LNCaP clone FGC (cell line): ENCODE measurements around the gene NUP210.

Experiments
- DNase-seq: peaks from one replicate; pipeline ENCODE4 v3.0.0-alpha.2; 2011; ENCODE audit warnings: low read depth
- H3K4me3 ChIP-seq: 2 replicates; pipeline ENCODE4 v1.5.1; 2011; ENCODE audit warnings: mild to moderate bottlenecking, low read depth, low read length, control low read depth
- TF ChIP-seq, protein P1 (sequence below): IDR thresholded peaks from 2 replicates; pipeline ENCODE4 v1.5.1; 2012; ENCODE audit warnings: mild to moderate bottlenecking; ENCODE audit not compliant: control insufficient read depth, insufficient read depth; ENCODE audit errors: extremely low read depth

NUP210 gene

DNA sequence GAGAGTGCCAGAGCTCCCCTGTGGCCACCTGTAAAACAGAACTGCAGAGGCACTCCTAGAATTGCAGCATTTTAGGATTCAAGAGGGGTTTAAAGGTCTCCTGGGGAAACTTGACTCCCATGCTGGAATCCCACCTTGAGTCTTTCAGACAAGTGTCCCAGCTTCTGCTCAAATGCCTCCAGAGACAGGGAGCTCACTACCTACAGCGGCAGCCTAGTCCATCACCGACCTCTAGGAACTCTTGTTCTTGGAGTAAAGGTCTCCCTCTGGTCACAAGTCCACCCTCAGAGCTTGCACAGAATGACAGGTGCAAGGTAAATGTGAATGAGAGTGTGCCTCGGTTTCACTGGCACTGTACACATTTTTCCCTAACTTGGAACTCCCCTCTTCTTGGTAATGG is 72.0 kb downstream of the NUP210 start:
- no peak overlapping the region for H3K4me3 ChIP-seq
- TF ChIP-seq, protein P1, sequence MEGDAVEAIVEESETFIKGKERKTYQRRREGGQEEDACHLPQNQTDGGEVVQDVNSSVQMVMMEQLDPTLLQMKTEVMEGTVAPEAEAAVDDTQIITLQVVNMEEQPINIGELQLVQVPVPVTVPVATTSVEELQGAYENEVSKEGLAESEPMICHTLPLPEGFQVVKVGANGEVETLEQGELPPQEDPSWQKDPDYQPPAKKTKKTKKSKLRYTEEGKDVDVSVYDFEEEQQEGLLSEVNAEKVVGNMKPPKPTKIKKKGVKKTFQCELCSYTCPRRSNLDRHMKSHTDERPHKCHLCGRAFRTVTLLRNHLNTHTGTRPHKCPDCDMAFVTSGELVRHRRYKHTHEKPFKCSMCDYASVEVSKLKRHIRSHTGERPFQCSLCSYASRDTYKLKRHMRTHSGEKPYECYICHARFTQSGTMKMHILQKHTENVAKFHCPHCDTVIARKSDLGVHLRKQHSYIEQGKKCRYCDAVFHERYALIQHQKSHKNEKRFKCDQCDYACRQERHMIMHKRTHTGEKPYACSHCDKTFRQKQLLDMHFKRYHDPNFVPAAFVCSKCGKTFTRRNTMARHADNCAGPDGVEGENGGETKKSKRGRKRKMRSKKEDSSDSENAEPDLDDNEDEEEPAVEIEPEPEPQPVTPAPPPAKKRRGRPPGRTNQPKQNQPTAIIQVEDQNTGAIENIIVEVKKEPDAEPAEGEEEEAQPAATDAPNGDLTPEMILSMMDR = no peak
- DNase-seq = no peak

DNA sequence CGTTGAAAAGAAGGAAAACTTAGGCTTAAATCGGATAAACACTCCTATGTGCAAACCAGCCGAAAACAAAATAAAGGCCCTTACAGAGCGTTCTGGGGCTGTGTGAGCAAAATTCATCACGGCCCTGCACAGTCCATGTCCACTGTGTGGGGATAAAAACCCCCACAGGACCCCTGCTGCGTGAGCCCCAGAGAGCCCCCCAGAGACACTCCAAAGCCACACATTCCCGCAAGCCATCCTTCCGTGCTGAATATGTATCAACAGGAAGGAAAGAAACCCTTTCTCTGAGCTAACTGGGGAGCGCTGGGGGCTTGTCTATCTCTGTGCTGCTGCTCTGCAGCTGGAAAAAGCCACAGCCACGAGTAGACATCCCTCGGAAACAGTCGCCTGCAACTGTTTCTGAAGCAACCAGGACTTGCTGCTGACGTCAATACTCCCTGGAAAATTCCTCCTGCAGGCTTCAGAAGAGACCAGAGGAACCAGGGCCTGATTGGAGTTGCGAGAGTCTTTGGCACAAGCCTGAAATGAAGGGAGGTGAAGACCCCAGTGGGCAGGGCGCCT is 72.7 kb downstream of the NUP210 start:
- TF ChIP-seq, protein P1 = no peak
- H3K4me3 ChIP-seq = no peak overlapping the region
- DNase-seq = no peak

DNA sequence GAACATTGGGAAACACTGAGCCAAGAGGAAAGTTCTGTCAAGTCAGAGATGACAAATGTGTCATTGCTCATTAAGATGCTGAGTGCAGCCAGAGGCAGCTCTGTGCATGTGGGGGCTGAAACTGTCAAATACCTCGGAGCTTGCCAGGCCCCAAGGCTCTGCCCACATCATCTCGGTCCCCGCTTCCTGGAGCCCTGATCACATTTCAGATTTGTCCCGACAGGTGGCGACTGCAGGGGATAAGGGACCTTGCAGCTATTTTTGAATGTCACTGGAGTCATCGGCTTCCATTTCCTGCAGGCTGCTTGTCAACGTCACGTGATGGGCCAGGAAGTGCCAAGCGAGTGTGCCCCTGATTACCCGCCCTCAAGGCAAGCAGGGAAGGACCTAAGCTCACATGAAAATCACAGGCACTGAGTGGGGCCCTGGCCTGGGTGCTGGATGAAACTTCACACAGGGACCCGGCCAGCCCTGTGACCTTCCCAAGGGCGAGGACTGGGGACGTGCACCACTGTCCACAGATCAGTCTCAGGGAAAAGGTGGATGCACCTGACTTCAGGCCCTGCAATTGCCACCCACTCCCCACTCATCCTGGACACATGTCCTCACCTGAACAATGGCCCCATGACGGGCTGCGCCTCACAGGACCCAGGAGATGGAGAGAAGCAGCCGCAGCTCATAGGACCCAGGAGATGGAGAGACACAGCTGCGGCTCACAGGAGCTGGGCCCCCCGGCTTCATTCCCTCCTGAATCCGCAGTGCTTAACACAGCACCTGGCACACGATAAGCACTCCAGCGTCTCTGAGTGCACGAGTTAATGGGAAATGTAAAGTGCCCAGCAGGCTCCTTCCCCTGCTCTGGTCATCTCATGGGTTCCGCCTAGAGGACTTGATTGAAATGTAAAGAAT is 73.4 kb downstream of the NUP210 start:
- no peak for DNase-seq
- H3K4me3 ChIP-seq = no peak overlapping the region
- TF ChIP-seq, protein P1 = no peak

DNA sequence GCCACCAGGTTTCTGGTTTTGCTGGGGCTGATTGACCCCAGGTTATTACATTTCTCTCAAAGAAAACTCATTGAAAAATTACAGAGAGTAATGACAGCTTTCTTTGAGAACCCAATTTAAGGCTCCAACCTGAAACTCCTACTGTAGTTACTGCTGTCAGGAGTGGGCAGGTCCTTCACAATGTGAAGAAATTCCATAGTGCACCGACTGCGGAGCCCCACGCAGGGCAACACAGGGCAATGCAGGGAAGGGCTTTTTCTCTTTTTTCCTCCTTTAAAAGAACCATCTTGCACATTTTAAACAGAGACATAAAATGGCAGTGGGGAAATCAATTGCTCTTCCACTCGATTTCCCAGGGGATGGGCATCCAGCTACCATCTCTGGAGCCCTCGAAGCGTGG is 74.3 kb downstream of the NUP210 start:
- TF ChIP-seq, protein P1 = no peak
- DNase-seq = no peak

DNA sequence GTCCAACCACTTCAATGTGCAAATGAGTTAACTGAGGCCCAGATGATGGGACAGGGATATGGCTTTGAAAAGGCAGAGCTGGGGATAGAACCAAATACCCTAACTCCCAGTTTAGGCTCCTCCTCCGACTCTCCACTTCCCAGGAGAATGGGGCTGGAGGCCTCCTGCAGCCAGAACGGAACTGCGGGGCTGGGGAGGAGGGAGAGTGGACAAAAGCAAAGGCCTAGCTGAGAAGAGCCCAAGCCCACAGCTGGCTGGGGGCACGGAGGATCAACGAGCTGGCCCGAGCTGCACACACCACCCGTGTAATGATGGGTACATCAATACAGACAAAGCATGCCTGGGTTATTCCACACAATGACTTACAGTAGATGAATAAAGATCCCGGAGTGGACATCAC is 74.8 kb downstream of the NUP210 start:
- TF ChIP-seq, protein P1 = no peak
- H3K4me3 ChIP-seq = no peak overlapping the region
- DNase-seq = no peak

More for the DNA sequence above, 74.3 kb downstream of the NUP210 start:
- no peak overlapping the region for H3K4me3 ChIP-seq

DNA sequence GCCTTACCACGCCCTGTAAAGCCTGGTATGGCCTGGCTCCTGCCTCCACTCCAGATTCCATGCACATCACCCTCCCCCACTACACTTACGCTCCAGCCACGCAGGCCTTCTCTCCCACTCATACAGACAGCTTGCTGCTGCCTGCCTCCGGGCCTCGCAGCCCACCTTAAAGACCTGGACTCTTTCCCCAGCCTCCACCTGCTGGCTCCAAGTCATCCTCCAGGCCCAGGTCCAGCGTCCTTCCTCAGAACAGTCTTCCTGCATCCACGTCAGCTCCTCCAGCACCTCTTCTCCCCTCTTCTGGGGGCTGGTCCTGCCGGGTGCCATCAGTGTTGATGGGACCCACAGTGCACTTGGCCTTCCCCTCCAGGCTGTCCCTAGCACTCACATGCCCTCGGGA is 75.5 kb downstream of the NUP210 start:
- H3K4me3 ChIP-seq = no peak overlapping the region
- no peak for DNase-seq
- TF ChIP-seq, protein P1 = no peak
